HEK293 (cell line): ENCODE data around the gene NHSL2.

ENCODE experiments used
- CTCF ChIA-PET: fragments of 350-600 bp; formaldehyde crosslinking; extraction: SDS; loops from one replicate; lab custom pipeline; 2021; ENCODE audit warnings: antibody characterized with exemption; lab: Yijun Ruan, JAX
- POLR2A ChIA-PET: fragments of 300-600 bp; formaldehyde crosslinking; extraction: SDS; loops from one replicate; lab custom pipeline; 2020; ENCODE audit warnings: antibody characterized with exemption, inconsistent platforms; lab: Yijun Ruan, JAX
- H3K27ac ChIP-seq: fragments of 200-500 bp; sonication (Bioruptor generic); 2 replicates; pipeline ENCODE4 v1.5.1; 2014; ENCODE audit warnings: low read depth, low read length, control low read depth, inconsistent platforms; ENCODE audit errors: extremely low read depth
- H3K36me3 ChIP-seq, 2 experiments: fragments of 200-500 bp in 1 of 2; sonication (Bioruptor generic) in 1 of 2; 1 replicate in 1 of 2; 2 replicates in 1 of 2; pipeline ENCODE4 v1.5.1; 2014 to 2017; ENCODE audit warnings: inconsistent platforms in 2 of 2, low read length in 2 of 2; ENCODE audit not compliant: control insufficient read depth in 2 of 2, insufficient read depth in 1 of 2
- H3K4me1 ChIP-seq: fragments of 200-500 bp; sonication (Bioruptor generic); 2 replicates; pipeline ENCODE4 v1.5.1; 2014; ENCODE audit warnings: mild to moderate bottlenecking, low read length, inconsistent platforms; ENCODE audit not compliant: control insufficient read depth, insufficient read depth
- H3K4me3 ChIP-seq: 2 replicates; pipeline ENCODE4 v1.5.1; 2011; ENCODE audit warnings: low read depth, mild to moderate bottlenecking, control low read depth, low read length, moderate library complexity
- H3K9me3 ChIP-seq: fragments of 200-500 bp; sonication (Bioruptor generic); 2 replicates; pipeline ENCODE4 v1.5.1; 2014; ENCODE audit warnings: low read depth, low read length, inconsistent platforms; ENCODE audit not compliant: control insufficient read depth, insufficient read depth
- BCL11B ChIP-seq: fragments of 450-650 bp; formaldehyde crosslinking; IDR thresholded peaks from 2 replicates; pipeline ENCODE4 v1.5.1; 2016; ENCODE audit warnings: low read depth, missing biosample characterization, missing genetic modification characterization
- KLF8 ChIP-seq: fragments of 450-650 bp; formaldehyde crosslinking; IDR thresholded peaks from 2 replicates; pipeline ENCODE4 v1.5.1; 2016; ENCODE audit warnings: missing biosample characterization, missing genetic modification characterization
- OSR2 ChIP-seq: fragments of 450-650 bp; formaldehyde crosslinking; IDR thresholded peaks from 2 replicates; pipeline ENCODE4 v1.5.1; 2016; ENCODE audit warnings: missing biosample characterization, missing genetic modification characterization
- ZBTB6 ChIP-seq: fragments of 450-650 bp; formaldehyde crosslinking; IDR thresholded peaks from 2 replicates; pipeline ENCODE4 v1.5.1; 2017; ENCODE audit warnings: missing biosample characterization, missing genetic modification characterization
- ZEB2 ChIP-seq: fragments of 450-650 bp; formaldehyde crosslinking; IDR thresholded peaks from 2 replicates; pipeline ENCODE4 v1.5.1; 2016; ENCODE audit warnings: missing biosample characterization, missing genetic modification characterization
- ZIC2 ChIP-seq: fragments of 450-650 bp; formaldehyde crosslinking; IDR thresholded peaks from 2 replicates; pipeline ENCODE4 v1.5.1; 2016; ENCODE audit warnings: missing biosample characterization, missing genetic modification characterization
- ZNF211 ChIP-seq: fragments of 450-650 bp; formaldehyde crosslinking; IDR thresholded peaks from 2 replicates; pipeline ENCODE4 v1.5.1; 2016; ENCODE audit warnings: low read depth, missing biosample characterization, missing genetic modification characterization
- ZNF23 ChIP-seq: fragments of 450-650 bp; formaldehyde crosslinking; IDR thresholded peaks from 2 replicates; pipeline ENCODE4 v1.5.1; 2016; ENCODE audit warnings: missing biosample characterization, missing genetic modification characterization, borderline replicate concordance
- ZNF248 ChIP-seq: fragments of 450-650 bp; formaldehyde crosslinking; IDR thresholded peaks from 2 replicates; pipeline ENCODE4 v1.5.1; 2017; ENCODE audit warnings: missing biosample characterization, missing genetic modification characterization
- ZNF37A ChIP-seq: fragments of 450-650 bp; IDR thresholded peaks from 2 replicates; pipeline ENCODE4 v1.5.1; 2018; ENCODE audit warnings: missing biosample characterization, missing genetic modification characterization
- ZNF394 ChIP-seq: fragments of 450-650 bp; formaldehyde crosslinking; IDR thresholded peaks from 2 replicates; pipeline ENCODE4 v1.5.1; 2016; ENCODE audit warnings: missing biosample characterization, missing genetic modification characterization, mild to moderate bottlenecking, moderate library complexity, borderline replicate concordance
- ZNF416 ChIP-seq: fragments of 450-650 bp; formaldehyde crosslinking; IDR thresholded peaks from 2 replicates; pipeline ENCODE4 v1.5.1; 2016; ENCODE audit warnings: missing biosample characterization, missing genetic modification characterization
- ZNF426 ChIP-seq: fragments of 450-650 bp; formaldehyde crosslinking; IDR thresholded peaks from 2 replicates; pipeline ENCODE4 v1.5.1; 2017; ENCODE audit warnings: missing biosample characterization, missing genetic modification characterization, mild to moderate bottlenecking, inconsistent platforms, moderate library complexity
- ZNF48 ChIP-seq: fragments of 450-650 bp; formaldehyde crosslinking; IDR thresholded peaks from 2 replicates; pipeline ENCODE4 v1.5.1; 2016; ENCODE audit warnings: missing biosample characterization, missing genetic modification characterization
- ZNF518A ChIP-seq: fragments of 450-650 bp; formaldehyde crosslinking; conservative IDR thresholded peaks from 2 replicates; pipeline ENCODE4 v1.5.1; 2016; ENCODE audit warnings: low read depth, missing biosample characterization, missing genetic modification characterization
- ZNF548 ChIP-seq: fragments of 450-650 bp; formaldehyde crosslinking; IDR thresholded peaks from 2 replicates; pipeline ENCODE4 v1.5.1; 2016; ENCODE audit warnings: missing biosample characterization, missing genetic modification characterization
- ZNF561 ChIP-seq: fragments of 450-650 bp; IDR thresholded peaks from 2 replicates; pipeline ENCODE4 v1.5.1; 2018; ENCODE audit warnings: missing biosample characterization, missing genetic modification characterization, borderline replicate concordance
- ZNF610 ChIP-seq: fragments of 450-650 bp; formaldehyde crosslinking; IDR thresholded peaks from 2 replicates; pipeline ENCODE4 v1.5.1; 2016; ENCODE audit warnings: missing biosample characterization, missing genetic modification characterization, borderline replicate concordance
- ZNF776 ChIP-seq: fragments of 450-650 bp; formaldehyde crosslinking; IDR thresholded peaks from 2 replicates; pipeline ENCODE4 v1.5.0; 2017; ENCODE audit warnings: missing biosample characterization, missing genetic modification characterization, borderline replicate concordance
- ZNF791 ChIP-seq: fragments of 450-650 bp; formaldehyde crosslinking; IDR thresholded peaks from 2 replicates; pipeline ENCODE4 v1.5.1; 2016; ENCODE audit warnings: missing biosample characterization, missing genetic modification characterization
- ZNF837 ChIP-seq: fragments of 450-650 bp; formaldehyde crosslinking; IDR thresholded peaks from 2 replicates; pipeline ENCODE4 v1.5.1; 2016; ENCODE audit warnings: missing biosample characterization, missing genetic modification characterization
- TF ChIP-seq, protein P1 (sequence below): fragments of 450-650 bp; formaldehyde crosslinking; IDR thresholded peaks from 2 replicates; pipeline ENCODE4 v1.5.1; 2016; ENCODE audit warnings: missing biosample characterization, missing genetic modification characterization
- TF ChIP-seq, protein P2 (sequence below): fragments of 450-650 bp; formaldehyde crosslinking; IDR thresholded peaks from 2 replicates; pipeline ENCODE4 v1.5.1; 2016; ENCODE audit warnings: missing biosample characterization, missing genetic modification characterization
- TF ChIP-seq, protein P3 (sequence below): fragments of 450-650 bp; formaldehyde crosslinking; IDR thresholded peaks from 2 replicates; pipeline ENCODE4 v1.5.1; 2016; ENCODE audit warnings: missing biosample characterization, missing genetic modification characterization

Gene NHSL2

DNA sequence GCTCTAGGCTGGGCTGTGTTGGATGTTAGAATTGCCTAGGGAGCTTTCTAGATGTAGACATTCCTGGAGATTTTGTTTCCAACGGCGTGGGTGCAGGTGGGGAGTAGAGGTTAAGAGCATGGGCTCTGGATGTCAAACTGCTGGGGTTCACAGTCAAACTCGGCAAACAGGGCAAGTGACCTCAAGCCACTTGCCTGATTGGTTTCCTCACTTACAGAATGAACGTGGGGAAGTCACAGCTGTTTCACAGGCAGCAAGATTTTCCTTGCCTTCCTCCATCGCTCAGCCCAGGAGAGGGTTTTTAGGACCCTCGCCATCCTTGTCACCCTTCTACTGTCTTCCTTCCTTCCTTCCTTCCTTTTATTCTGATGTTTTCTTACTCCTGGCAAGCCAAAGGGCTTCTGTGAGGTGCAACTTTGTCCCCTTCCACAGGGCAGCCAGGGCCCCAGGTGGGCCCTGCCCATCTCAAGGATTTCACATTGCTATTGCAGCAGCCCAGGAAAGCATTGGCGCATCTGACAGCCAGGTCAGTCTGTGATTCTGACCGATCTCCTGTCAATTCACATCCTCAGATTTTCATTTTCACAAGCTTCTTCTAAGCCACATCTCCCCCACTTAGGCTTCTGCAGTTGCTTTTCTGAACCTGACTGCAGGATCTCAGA is 214.0 kb downstream of the NHSL2 start:
- H3K4me1 ChIP-seq, result peaks cover 6% of the 10 kb centered on the region; the same call in 1 of the 2 replicates
- no peaks in the 10 kb centered on the region for H3K36me3 ChIP-seq
- CTCF ChIA-PET, result interaction anchor here (0.7 to 7.5 kb wide), 10 partner anchors 11 to 124 kb away, joined by 3 to 118 read pairs (median 5); no protein-coding TSS in a partner anchor
- peak overlapping the region; percentile 19; the same call in 1 of the 2 replicates for H3K27ac ChIP-seq
- POLR2A ChIA-PET, result no interaction called here
- no peak overlapping the region for H3K4me3 ChIP-seq
- TF ChIP-seq, protein P1, sequence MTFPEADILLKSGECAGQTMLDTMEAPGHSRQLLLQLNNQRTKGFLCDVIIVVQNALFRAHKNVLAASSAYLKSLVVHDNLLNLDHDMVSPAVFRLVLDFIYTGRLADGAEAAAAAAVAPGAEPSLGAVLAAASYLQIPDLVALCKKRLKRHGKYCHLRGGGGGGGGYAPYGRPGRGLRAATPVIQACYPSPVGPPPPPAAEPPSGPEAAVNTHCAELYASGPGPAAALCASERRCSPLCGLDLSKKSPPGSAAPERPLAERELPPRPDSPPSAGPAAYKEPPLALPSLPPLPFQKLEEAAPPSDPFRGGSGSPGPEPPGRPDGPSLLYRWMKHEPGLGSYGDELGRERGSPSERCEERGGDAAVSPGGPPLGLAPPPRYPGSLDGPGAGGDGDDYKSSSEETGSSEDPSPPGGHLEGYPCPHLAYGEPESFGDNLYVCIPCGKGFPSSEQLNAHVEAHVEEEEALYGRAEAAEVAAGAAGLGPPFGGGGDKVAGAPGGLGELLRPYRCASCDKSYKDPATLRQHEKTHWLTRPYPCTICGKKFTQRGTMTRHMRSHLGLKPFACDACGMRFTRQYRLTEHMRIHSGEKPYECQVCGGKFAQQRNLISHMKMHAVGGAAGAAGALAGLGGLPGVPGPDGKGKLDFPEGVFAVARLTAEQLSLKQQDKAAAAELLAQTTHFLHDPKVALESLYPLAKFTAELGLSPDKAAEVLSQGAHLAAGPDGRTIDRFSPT, result no peak
- TF ChIP-seq ZNF610, result no peak
- TF ChIP-seq ZNF248 (tag by site-specific recombination), result no peak
- TF ChIP-seq ZNF37A (tag by site-specific recombination), result no peak
- no peak for TF ChIP-seq ZEB2 (tag by site-specific recombination)
- TF ChIP-seq ZNF518A (tag by site-specific recombination), result no peak
- no peak for TF ChIP-seq ZNF394
- TF ChIP-seq, protein P2, sequence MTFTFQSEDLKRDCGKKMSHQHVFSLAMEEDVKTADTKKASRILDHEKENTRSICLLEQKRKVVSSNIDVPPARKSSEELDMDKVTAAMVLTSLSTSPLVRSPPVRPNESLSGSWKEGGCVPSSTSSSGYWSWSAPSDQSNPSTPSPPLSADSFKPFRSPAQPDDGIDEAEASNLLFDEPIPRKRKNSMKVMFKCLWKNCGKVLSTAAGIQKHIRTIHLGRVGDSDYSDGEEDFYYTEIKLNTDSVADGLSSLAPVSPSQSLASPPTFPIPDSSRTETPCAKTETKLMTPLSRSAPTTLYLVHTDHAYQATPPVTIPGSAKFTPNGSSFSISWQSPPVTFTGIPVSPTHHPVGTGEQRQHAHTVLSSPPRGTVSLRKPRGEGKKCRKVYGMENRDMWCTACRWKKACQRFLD, result no peak
- no peak for TF ChIP-seq ZNF561
- TF ChIP-seq ZNF211 (tag by site-specific recombination), result no peak
- TF ChIP-seq ZNF23 (tag by site-specific recombination), result no peak
- no peak for TF ChIP-seq ZNF791 (tag by site-specific recombination)
- no peak for TF ChIP-seq OSR2 (tag by site-specific recombination)
- TF ChIP-seq ZNF548, result no peak
- TF ChIP-seq BCL11B (tag by site-specific recombination), result no peak
- no peaks in the 10 kb centered on the region for H3K9me3 ChIP-seq

- H3K9me3 ChIP-seq, result no peaks in the 10 kb centered on the region
- CTCF ChIA-PET, result interaction anchor here (0.7 to 7.5 kb wide), 24 partner anchors 9 to 258 kb away, joined by 3 to 118 read pairs (median 6); no protein-coding TSS in a partner anchor
- POLR2A ChIA-PET, result interaction anchor here (1.5 to 1.9 kb wide), 3 partner anchors 56 to 152 kb away, joined by 4 to 7 read pairs (median 5); partner anchors contain the start of genes PIN4 and RPS4X
- no peaks in the 10 kb centered on the region for H3K36me3 ChIP-seq
- no peak overlapping the region for H3K27ac ChIP-seq
- no peak overlapping the region for H3K4me3 ChIP-seq
- peaks cover 6% of the 10 kb centered on the region; the same call in 1 of the 2 replicates for H3K4me1 ChIP-seq
- no peak for TF ChIP-seq ZNF776 (tag by site-specific recombination)
- TF ChIP-seq ZNF426 (tag by site-specific recombination), result no peak
- TF ChIP-seq ZIC2 (tag by site-specific recombination), result no peak
- TF ChIP-seq ZBTB6 (tag by site-specific recombination), result no peak
- no peak for TF ChIP-seq ZNF837 (tag by site-specific recombination)
- TF ChIP-seq ZNF416 (tag by site-specific recombination), result no peak
- TF ChIP-seq, protein P3, sequence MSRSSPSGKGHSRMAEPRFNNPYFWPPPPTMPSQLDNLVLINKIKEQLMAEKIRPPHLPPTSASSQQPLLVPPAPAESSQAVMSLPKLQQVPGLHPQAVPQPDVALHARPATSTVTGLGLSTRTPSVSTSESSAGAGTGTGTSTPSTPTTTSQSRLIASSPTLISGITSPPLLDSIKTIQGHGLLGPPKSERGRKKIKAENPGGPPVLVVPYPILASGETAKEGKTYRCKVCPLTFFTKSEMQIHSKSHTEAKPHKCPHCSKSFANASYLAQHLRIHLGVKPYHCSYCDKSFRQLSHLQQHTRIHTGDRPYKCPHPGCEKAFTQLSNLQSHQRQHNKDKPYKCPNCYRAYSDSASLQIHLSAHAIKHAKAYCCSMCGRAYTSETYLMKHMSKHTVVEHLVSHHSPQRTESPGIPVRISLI (tag by site-specific recombination), result no peak
- TF ChIP-seq ZNF48 (tag by site-specific recombination), result no peak
- TF ChIP-seq KLF8 (tag by site-specific recombination), result no peak
Measured at GRCh38 chrX:72125331-72126047, 214.8 kb downstream of the NHSL2 start.
